K562 (cell line): ENCODE measurements around the gene PFDN4. TPM values are rescaled to one million over a fixed set of nuclear protein-coding genes. Genes with fewer than 3 reads are reported as not detected.

Experiments
- E2F6 ChIP-seq, 2 experiments: IDR thresholded peaks; 2 replicates each; pipeline ENCODE4 v1.6.1; 2011; ENCODE audit warnings: borderline replicate concordance in 1 of 2, control low read depth in 1 of 2, low read depth in 1 of 2, low read length in 1 of 2, mild to moderate bottlenecking in 1 of 2, mixed read lengths in 1 of 2, moderate library complexity in 1 of 2; ENCODE audit not compliant: insufficient read depth in 1 of 2, insufficient read length in 1 of 2, poor library complexity in 1 of 2, severe bottlenecking in 1 of 2; ENCODE audit errors: extremely low read depth in 1 of 2
- ELF1 ChIP-seq: fragments of 200-800 bp; sonication (Bioruptor generic); IDR thresholded peaks from 2 replicates; pipeline ENCODE4 v1.6.1; 2016; ENCODE audit warnings: missing genetic modification characterization, missing compliant biosample characterization
- ELF2 ChIP-seq: fragments of 250-450 bp; sonication (Bioruptor Pico); IDR thresholded peaks from 2 replicates; pipeline ENCODE4 v1.5.0; 2021; ENCODE audit warnings: mild to moderate bottlenecking
- FOXO4 ChIP-seq: fragments of 450-650 bp; formaldehyde crosslinking; IDR thresholded peaks from 2 replicates; pipeline ENCODE4 v1.4.0; 2020; ENCODE audit warnings: mild to moderate bottlenecking, moderate library complexity
- GTF2A2 ChIP-seq: IDR thresholded peaks from 2 replicates; pipeline ENCODE4 v1.6.1; 2016; ENCODE audit warnings: mild to moderate bottlenecking, missing genetic modification characterization, missing compliant biosample characterization
- GTF2E2 ChIP-seq: fragments of 200-800 bp; sonication (Bioruptor generic); IDR thresholded peaks from 2 replicates; pipeline ENCODE4 v1.6.1; 2016; ENCODE audit warnings: missing genetic modification characterization, missing compliant biosample characterization
- KLF6 ChIP-seq: fragments of 250-450 bp; sonication (Bioruptor Pico); IDR thresholded peaks from 2 replicates; pipeline ENCODE4 v1.4.0; 2020; ENCODE audit warnings: mild to moderate bottlenecking, moderate library complexity, borderline replicate concordance
- NEUROD1 ChIP-seq: fragments of 150-350 bp; IDR thresholded peaks from 2 replicates; pipeline ENCODE4 v1.6.1; 2014; ENCODE audit warnings: borderline replicate concordance, low read length, low read depth; ENCODE audit not compliant: partially characterized antibody
- NFE2L1 ChIP-seq: fragments of 450-650 bp; IDR thresholded peaks from 2 replicates; pipeline ENCODE4 v1.6.1; 2016; ENCODE audit warnings: missing genetic modification characterization, low read depth, mild to moderate bottlenecking, missing compliant biosample characterization, moderate library complexity, borderline replicate concordance
- PRMT5 ChIP-seq: sonication (generic); formaldehyde crosslinking; IDR thresholded peaks from 2 replicates; pipeline ENCODE4 v1.5.0; 2020; ENCODE audit warnings: missing genetic modification reagents
- RHOXF2B ChIP-seq: fragments of 250-450 bp; sonication (Bioruptor Pico); conservative IDR thresholded peaks from 2 replicates; pipeline ENCODE4 v1.5.1; 2021
- SRSF7 ChIP-seq: fragments of 200-400 bp; formaldehyde crosslinking; optimal IDR thresholded peaks from 2 replicates; pipeline ENCODE3; 2017; ENCODE audit warnings: mild to moderate bottlenecking, low read depth, low read length
- STAT6 ChIP-seq: sonication (generic); formaldehyde crosslinking; IDR thresholded peaks from 2 replicates; pipeline ENCODE4 v1.8.1; 2023; ENCODE audit warnings: mild to moderate bottlenecking, missing genetic modification reagents
- YBX1 ChIP-seq: fragments of 450-650 bp; IDR thresholded peaks from 2 replicates; pipeline ENCODE4 v1.7.1; 2016; ENCODE audit warnings: mild to moderate bottlenecking
- ZNF146 ChIP-seq: IDR thresholded peaks from one replicate; pipeline ENCODE4 v1.6.1; 2018; ENCODE audit warnings: missing compliant biosample characterization; ENCODE audit not compliant: unreplicated experiment
- ZNF24 ChIP-seq: fragments of 450-650 bp; IDR thresholded peaks from 2 replicates; pipeline ENCODE4 v1.6.1; 2016
- ZNF507 ChIP-seq: conservative IDR thresholded peaks from 2 replicates; pipeline ENCODE4 v1.6.1; 2017; ENCODE audit warnings: missing genetic modification characterization, missing compliant biosample characterization
- ZNF57 ChIP-seq: fragments of 450-650 bp; formaldehyde crosslinking; IDR thresholded peaks from 2 replicates; pipeline ENCODE4 v1.4.0; 2020; ENCODE audit warnings: mild to moderate bottlenecking, moderate library complexity
- ZNF583 ChIP-seq: fragments of 250-450 bp; sonication (Bioruptor Pico); IDR thresholded peaks from 2 replicates; pipeline ENCODE4 v1.4.0; 2020
- ZNF584 ChIP-seq: fragments of 200-800 bp; sonication (Bioruptor generic); IDR thresholded peaks from 2 replicates; pipeline ENCODE4 v1.6.1; 2016; ENCODE audit warnings: low read depth, mild to moderate bottlenecking, missing genetic modification characterization, missing compliant biosample characterization
- polyA plus RNA-seq, 8 experiments: library from polyadenylated mRNA; depleted of rRNA in 4 of 8; stranded (reverse) in 5 of 8; unstranded in 3 of 8; fragments of >200 nt; fragmentation: Nextera tagmentation in 2 of 8; fragmentation: Illumina TruSeq in 1 of 8; extraction: Ambion mirVana in 2 of 8; extraction: Trizol in 1 of 8; gene quantifications; 2 replicates each; pipeline versions ENCODE4 v1.2.1 to v1.2.3, GENCODE V29; 2011 to 2014; ENCODE audit warnings: inconsistent platforms in 1 of 8, missing spikeins in 1 of 8
- total RNA-seq, 7 experiments: library from RNA; depleted of rRNA in 6 of 7; stranded (reverse); fragments of >200 nt in 6 of 7; fragmentation: Illumina TruSeq in 2 of 7; extraction: Trizol in 2 of 7; gene quantifications; 2 replicates each; pipeline versions ENCODE4 v1.2.1 to v1.2.3, GENCODE V29; 2011 to 2021; ENCODE audit warnings: low replicate concordance in 1 of 7
- TF ChIP-seq, protein P1 (sequence below): sonication (generic); formaldehyde crosslinking; IDR thresholded peaks from 2 replicates; pipeline ENCODE4 v1.8.1; 2023; ENCODE audit warnings: mild to moderate bottlenecking, missing genetic modification reagents

The PFDN4 gene
- total and polyA plus RNA-seq, 9 of the 15 experiments (the other 6 are each of a cell fraction or from before 2014, with no cell fraction given) = 60.1 to 214 (median 122) TPM

- TF ChIP-seq NEUROD1 (peak; percentile 74), FOXO4 (CRISPR knock-in tag) (no peak), ZNF57 (no peak), ZNF584 (CRISPR knock-in tag) (no peak), ZNF146 (CRISPR knock-in tag) (peak; percentile 51), NFE2L1 (tag) (no peak), E2F6 (IDR thresholded peaks at IDR 0.05; ENCODE audit: borderline replicate concordance in 1 of 2, extremely low read depth in 1 of 2, insufficient read depth in 1 of 2, insufficient read length in 1 of 2, low read depth in 1 of 2, low read length in 1 of 2, poor library complexity in 1 of 2, severe bottlenecking in 1 of 2) (peak in 1 of 2 experiments; percentile 27), YBX1 (no peak), GTF2A2 (tag) (no peak), RHOXF2B (CRISPR knock-in tag) (no peak), ELF2 (CRISPR knock-in tag) (no peak), ELF1 (tag) (no peak), GTF2E2 (no peak), STAT6 (CRISPR knock-in tag) (no peak), ZNF583 (CRISPR knock-in tag) (no peak), ZNF24 (no peak), SRSF7 (no peak), PRMT5 (CRISPR knock-in tag) (no peak), KLF6 (CRISPR knock-in tag) (no peak), ZNF507 (tag) (no peak)
- TF ChIP-seq, protein P1, sequence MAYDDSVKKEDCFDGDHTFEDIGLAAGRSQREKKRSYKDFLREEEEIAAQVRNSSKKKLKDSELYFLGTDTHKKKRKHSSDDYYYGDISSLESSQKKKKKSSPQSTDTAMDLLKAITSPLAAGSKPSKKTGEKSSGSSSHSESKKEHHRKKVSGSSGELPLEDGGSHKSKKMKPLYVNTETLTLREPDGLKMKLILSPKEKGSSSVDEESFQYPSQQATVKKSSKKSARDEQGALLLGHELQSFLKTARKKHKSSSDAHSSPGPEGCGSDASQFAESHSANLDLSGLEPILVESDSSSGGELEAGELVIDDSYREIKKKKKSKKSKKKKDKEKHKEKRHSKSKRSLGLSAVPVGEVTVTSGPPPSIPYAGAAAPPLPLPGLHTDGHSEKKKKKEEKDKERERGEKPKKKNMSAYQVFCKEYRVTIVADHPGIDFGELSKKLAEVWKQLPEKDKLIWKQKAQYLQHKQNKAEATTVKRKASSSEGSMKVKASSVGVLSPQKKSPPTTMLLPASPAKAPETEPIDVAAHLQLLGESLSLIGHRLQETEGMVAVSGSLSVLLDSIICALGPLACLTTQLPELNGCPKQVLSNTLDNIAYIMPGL (CRISPR knock-in tag) = 0 out of 2 replicates have a peak, but pooled peaks have one; percentile 27
These were observed at the start of gene PFDN4 (continued) for GRCh38 chr20:54207743-54208547.
